Mesenchymal stem cell (in vitro differentiated cells and primary cell): Measurements from ENCODE around the gene ZFP92.

Source experiments
- DNase-seq: peaks from one replicate; pipeline ENCODE4 v3.0.0-alpha.2; 2013
- H2AFZ ChIP-seq: one replicate; pipeline ENCODE4 v1.6.1; 2013; ENCODE audit warnings: low read depth, mild to moderate bottlenecking, control low read depth, inconsistent platforms, low read length, moderate library complexity
- H2AK5ac ChIP-seq: 2 replicates; pipeline ENCODE4 v1.6.1; 2013; ENCODE audit warnings: low read length, moderate library complexity, mild to moderate bottlenecking, inconsistent platforms; ENCODE audit not compliant: severe bottlenecking
- H2BK120ac ChIP-seq: one replicate; pipeline ENCODE4 v1.6.1; 2013; ENCODE audit warnings: low read depth, mild to moderate bottlenecking, inconsistent platforms, low read length, moderate library complexity
- H2BK12ac ChIP-seq, 2 experiments: one replicate each; pipeline ENCODE4 v1.6.1; 2013; ENCODE audit warnings: inconsistent platforms in 2 of 2, low read length in 2 of 2, mild to moderate bottlenecking in 2 of 2, moderate library complexity in 2 of 2, control low read depth in 1 of 2
- H2BK15ac ChIP-seq: one replicate; pipeline ENCODE4 v1.6.1; 2013; ENCODE audit warnings: mild to moderate bottlenecking, low read depth, inconsistent platforms; ENCODE audit not compliant: poor library complexity, severe bottlenecking
- H2BK5ac ChIP-seq: 2 replicates; pipeline ENCODE4 v1.6.1; 2013; ENCODE audit warnings: low read depth, mild to moderate bottlenecking, low read length, control low read depth, inconsistent platforms; ENCODE audit not compliant: poor library complexity, severe bottlenecking
- H3K14ac ChIP-seq, 2 experiments: one replicate each; pipeline ENCODE4 v1.6.1; 2013; ENCODE audit warnings: inconsistent platforms in 2 of 2, low read length in 2 of 2, control low read depth in 1 of 2, mild to moderate bottlenecking in 1 of 2, moderate library complexity in 1 of 2
- H3K18ac ChIP-seq, 2 experiments: one replicate each; pipeline ENCODE4 v1.6.1; 2013; ENCODE audit warnings: inconsistent platforms in 2 of 2, low read length in 2 of 2, control low read depth in 1 of 2, low read depth in 1 of 2, mild to moderate bottlenecking in 1 of 2
- H3K23ac ChIP-seq, 2 experiments: one replicate each; pipeline ENCODE4 v1.6.1; 2013; ENCODE audit warnings: inconsistent platforms in 2 of 2, low read length in 2 of 2, mild to moderate bottlenecking in 2 of 2, moderate library complexity in 2 of 2, control low read depth in 1 of 2
- H3K27ac ChIP-seq: 2 replicates; pipeline ENCODE4 v1.5.1; 2013; ENCODE audit warnings: mild to moderate bottlenecking, moderate library complexity, low read length, control low read depth, inconsistent platforms; ENCODE audit not compliant: poor library complexity, severe bottlenecking
- H3K27me3 ChIP-seq, 2 experiments: 2 replicates each; pipeline versions ENCODE4 v1.6.1 to v1.7.0; 2013; ENCODE audit warnings: low read length in 2 of 2, mild to moderate bottlenecking in 2 of 2, moderate library complexity in 2 of 2, control low read depth in 1 of 2, inconsistent platforms in 1 of 2; ENCODE audit not compliant: control insufficient read depth in 1 of 2, insufficient read depth in 1 of 2
- H3K36me3 ChIP-seq, 2 experiments: 2 replicates each; pipeline versions ENCODE4 v1.6.1 to v1.7.0; 2013; ENCODE audit warnings: low read length in 2 of 2, control low read depth in 1 of 2, inconsistent platforms in 1 of 2, low read depth in 1 of 2, mild to moderate bottlenecking in 1 of 2; ENCODE audit not compliant: insufficient read depth in 2 of 2, control insufficient read depth in 1 of 2
- H3K4ac ChIP-seq, 2 experiments: one replicate each; pipeline ENCODE4 v1.6.1; 2013; ENCODE audit warnings: inconsistent platforms in 2 of 2, low read length in 2 of 2, mild to moderate bottlenecking in 2 of 2, moderate library complexity in 2 of 2, control low read depth in 1 of 2, low read depth in 1 of 2
- H3K4me1 ChIP-seq: 2 replicates; pipeline ENCODE4 v1.6.1; 2013; ENCODE audit warnings: low read depth, low read length, control low read depth; ENCODE audit not compliant: control insufficient read depth, insufficient read depth
- H3K4me2 ChIP-seq: 2 replicates; pipeline ENCODE4 v1.6.1; 2013; ENCODE audit warnings: low read length, mild to moderate bottlenecking, inconsistent platforms; ENCODE audit not compliant: poor library complexity, severe bottlenecking
- H3K4me3 ChIP-seq, 2 experiments: 2 replicates each; pipeline versions ENCODE4 v1.5.1 to v1.7.0; 2013; ENCODE audit warnings: low read length in 2 of 2, mild to moderate bottlenecking in 2 of 2, control low read depth in 1 of 2, low read depth in 1 of 2; ENCODE audit not compliant: insufficient read depth in 1 of 2
- H3K79me1 ChIP-seq: replicated peaks from 2 replicates; pipeline ENCODE4 v1.6.1; 2013; ENCODE audit warnings: mild to moderate bottlenecking, control low read depth, low read length, inconsistent platforms; ENCODE audit not compliant: poor library complexity, severe bottlenecking
- H3K9ac ChIP-seq: 2 replicates; pipeline ENCODE4 v1.7.0; 2013; ENCODE audit warnings: mild to moderate bottlenecking, low read length, moderate library complexity
- H3K9me3 ChIP-seq: 2 replicates; pipeline ENCODE4 v1.7.0; 2013; ENCODE audit warnings: mild to moderate bottlenecking, low read length; ENCODE audit not compliant: control insufficient read depth
- H4K8ac ChIP-seq: one replicate; pipeline ENCODE4 v1.6.1; 2013; ENCODE audit warnings: inconsistent platforms, mild to moderate bottlenecking, low read length, moderate library complexity
- H4K91ac ChIP-seq: one replicate; pipeline ENCODE4 v1.6.1; 2013; ENCODE audit warnings: mild to moderate bottlenecking, low read length, inconsistent platforms
- WGBS: methylation state at CpG from one replicate; pipeline ENCODE4 v1.1.7; 2013; ENCODE audit warnings: mixed read lengths; 5-methylcytosine and 5-hydroxymethylcytosine counted together

The ZFP92 gene

DNA sequence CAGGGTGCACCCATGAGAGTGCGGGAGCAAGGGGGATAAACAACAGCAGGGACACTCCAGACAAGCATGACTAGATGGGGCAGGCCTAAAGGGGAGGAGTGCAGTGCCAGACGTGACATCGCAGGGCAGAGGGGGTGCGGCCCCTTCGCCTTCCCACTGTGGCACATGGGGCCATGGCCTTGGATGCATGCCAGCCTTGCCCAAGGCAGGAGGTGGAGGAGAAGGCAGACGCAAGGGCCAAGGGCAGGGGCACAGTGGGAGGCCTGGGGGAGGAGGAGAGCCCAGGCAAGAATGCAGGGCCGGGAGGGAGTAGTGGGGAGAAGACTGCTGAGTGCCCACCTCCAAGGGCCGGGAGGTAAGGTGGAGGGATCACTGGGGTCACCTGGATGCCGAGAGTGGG is 31.8 kb upstream of the ZFP92 start:
- Histone ChIP-seq H3K23ac (no peak overlapping the region), H4K91ac (no peak overlapping the region), H2BK120ac (no peak overlapping the region), H3K36me3 (no peaks in the 10 kb centered on the region), H3K4me3 (no peak overlapping the region), H2BK15ac (no peak overlapping the region), H2BK5ac (no peak overlapping the region), H3K14ac (no peak overlapping the region), H2BK12ac (no peak overlapping the region), H3K27me3 (peaks cover 0 to 3% of the 10 kb centered on the region in 2 experiments), H3K9ac (no peak overlapping the region), H4K8ac (no peak overlapping the region), H3K27ac (no peak overlapping the region), H3K4me2 (no peak overlapping the region), H3K9me3 (no peaks in the 10 kb centered on the region), H3K79me1 (no peaks in the 10 kb centered on the region), H3K18ac (no peak overlapping the region), H3K4me1 (peaks cover 4% of the 10 kb centered on the region), H2AFZ (no peak overlapping the region), H3K4ac (no peak overlapping the region), H2AK5ac (no peak overlapping the region)
- no peak for DNase-seq
- 84% methylated on average over 9 of the region's 9 CpGs for whole genome bisulfite sequencing

DNA sequence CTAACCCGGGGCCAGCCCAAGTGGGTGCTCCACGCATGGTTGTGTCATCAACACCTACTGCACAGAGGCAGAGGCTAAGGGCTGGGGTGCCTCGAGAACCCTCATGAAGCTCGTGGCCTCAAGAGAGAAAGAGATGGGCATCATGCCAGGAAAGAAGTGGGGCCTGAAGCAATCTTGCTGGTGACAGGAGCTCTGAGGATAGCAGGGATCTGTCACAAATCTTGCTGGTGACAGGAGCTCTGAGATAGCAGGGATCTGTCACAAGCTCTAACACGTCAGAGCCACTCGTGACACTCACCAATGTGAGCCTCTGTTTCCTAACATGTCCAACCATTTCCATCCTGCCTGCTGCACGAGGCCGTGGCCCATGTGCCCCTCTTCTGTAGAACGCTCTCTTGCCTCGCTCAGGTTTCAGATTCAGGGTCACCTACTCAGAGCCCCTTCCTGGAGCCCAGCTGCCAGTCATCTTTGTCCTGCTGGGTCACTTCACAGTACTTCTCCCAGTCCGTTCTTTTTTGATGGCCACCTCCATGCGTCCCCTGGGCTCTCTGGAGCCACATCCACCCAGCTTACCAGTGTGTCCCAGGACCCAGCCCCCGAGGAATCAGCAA is 31.2 kb upstream of the ZFP92 start:
- WGBS: 77% methylated on average over 12 of the region's 13 CpGs
- peak; percentile 35 for DNase-seq
- H3K4me3 ChIP-seq: no peak overlapping the region
- H3K36me3 ChIP-seq: no peaks in the 10 kb centered on the region
- no peak overlapping the region for H4K91ac ChIP-seq
- peaks cover 0 to 3% of the 10 kb centered on the region in 2 experiments for H3K27me3 ChIP-seq
- H2AFZ ChIP-seq: no peak overlapping the region
- H3K14ac ChIP-seq: no peak overlapping the region
- H3K9me3 ChIP-seq: no peaks in the 10 kb centered on the region
- no peak overlapping the region for H2BK120ac ChIP-seq
- peaks cover 4% of the 10 kb centered on the region for H3K4me1 ChIP-seq
- H4K8ac ChIP-seq: no peak overlapping the region
- no peak overlapping the region for H3K18ac ChIP-seq
- H3K4ac ChIP-seq: no peak overlapping the region
- H2BK15ac ChIP-seq: no peak overlapping the region
- H3K23ac ChIP-seq: no peak overlapping the region
- H2BK5ac ChIP-seq: no peak overlapping the region
- no peak overlapping the region for H2AK5ac ChIP-seq
- no peak overlapping the region for H3K9ac ChIP-seq
- H2BK12ac ChIP-seq: no peak overlapping the region
- H3K79me1 ChIP-seq: no peaks in the 10 kb centered on the region
- no peak overlapping the region for H3K4me2 ChIP-seq
- H3K27ac ChIP-seq: no peak overlapping the region

DNA sequence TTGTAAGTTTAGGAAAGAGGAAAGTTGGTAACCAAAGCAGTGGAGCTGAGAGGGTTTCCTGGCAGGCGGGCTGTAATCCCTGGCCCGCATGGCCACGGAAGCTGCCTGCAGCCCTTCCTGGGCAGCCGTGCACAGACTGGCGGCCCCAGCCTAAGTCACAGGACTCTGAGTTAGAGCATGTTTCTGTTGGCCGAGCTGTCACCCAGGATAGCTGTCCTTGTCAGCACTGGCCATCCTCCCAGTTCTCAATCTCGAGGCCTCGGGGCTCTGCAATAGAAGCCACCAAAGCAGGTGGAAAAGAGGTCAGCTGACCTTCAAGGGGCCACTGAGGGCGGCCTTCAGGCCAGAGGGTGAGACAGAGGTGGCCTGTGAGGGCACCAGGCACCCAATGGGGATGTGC is 30.6 kb upstream of the ZFP92 start:
- Histone ChIP-seq H2BK5ac (no peak overlapping the region), H3K79me1 (no peaks in the 10 kb centered on the region), H3K27me3 (peaks cover 0 to under 1% of the 10 kb centered on the region in 2 experiments), H3K27ac (no peak overlapping the region), H4K91ac (no peak overlapping the region), H2BK15ac (no peak overlapping the region), H2BK12ac (no peak overlapping the region), H4K8ac (no peak overlapping the region), H3K36me3 (no peaks in the 10 kb centered on the region), H3K14ac (no peak overlapping the region), H2BK120ac (no peak overlapping the region), H3K4me3 (no peak overlapping the region), H3K9me3 (no peaks in the 10 kb centered on the region), H3K23ac (no peak overlapping the region), H2AK5ac (no peak overlapping the region), H2AFZ (no peak overlapping the region), H3K4ac (no peak overlapping the region), H3K4me2 (no peak overlapping the region), H3K9ac (peak overlapping the region; percentile 90), H3K18ac (no peak overlapping the region), H3K4me1 (peaks cover 4% of the 10 kb centered on the region)
- 89% methylated on average over 9 of the region's 9 CpGs for WGBS
- no peak for DNase-seq

DNA sequence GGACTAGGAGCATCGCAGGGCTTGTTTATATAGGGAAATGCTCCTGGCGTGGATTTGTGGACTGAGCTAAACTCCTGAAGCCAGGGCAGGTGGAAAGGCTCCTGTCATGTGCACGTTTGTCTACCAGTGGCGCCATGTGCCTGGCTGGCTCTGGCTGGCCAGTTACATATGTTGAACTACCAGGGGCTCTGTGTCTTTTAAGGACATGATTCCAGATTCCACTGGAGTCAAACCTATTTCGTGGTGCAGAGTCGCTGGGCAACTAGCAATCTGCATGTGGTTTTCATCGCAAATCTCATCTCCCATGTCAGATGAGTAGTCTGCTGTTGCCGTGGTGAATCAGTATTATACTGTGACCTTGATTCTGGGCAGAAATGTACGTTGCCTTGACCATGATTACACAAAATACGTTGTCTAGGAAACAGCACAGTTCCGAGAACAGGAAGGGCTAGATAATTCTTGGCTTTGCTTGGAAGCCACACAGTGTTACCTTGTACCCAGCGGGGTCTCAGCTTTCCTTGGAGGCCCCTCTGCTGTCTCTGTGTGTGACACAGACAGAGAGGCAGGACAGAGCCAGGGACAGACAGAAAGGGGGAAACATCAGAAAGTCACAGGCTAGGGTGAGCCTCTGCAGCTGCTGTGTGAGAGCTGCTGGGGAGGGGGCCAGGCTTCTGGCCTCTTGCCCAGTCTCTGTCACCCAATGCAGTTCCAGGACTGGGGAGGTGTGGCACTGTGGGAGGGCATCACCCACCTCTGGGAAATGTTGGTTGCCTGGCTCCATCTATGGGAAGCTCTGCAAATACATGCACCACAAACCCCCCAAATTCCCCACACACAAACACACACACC is 29.4 kb upstream of the ZFP92 start:
- H3K79me1 ChIP-seq: no peaks in the 10 kb centered on the region
- peaks cover 0 to 11% of the 10 kb centered on the region in 2 experiments for H3K27me3 ChIP-seq
- H4K91ac ChIP-seq: no peak overlapping the region
- DNase-seq: peak; percentile 90
- H3K36me3 ChIP-seq: no peaks in the 10 kb centered on the region
- H3K4me1 ChIP-seq: peaks cover 4% of the 10 kb centered on the region
- 55% methylated on average over 12 of the region's 12 CpGs for WGBS
- H3K18ac ChIP-seq: no peak overlapping the region
- no peak overlapping the region for H3K23ac ChIP-seq
- no peak overlapping the region for H4K8ac ChIP-seq
- H2AFZ ChIP-seq: no peak overlapping the region
- peak overlapping the region in 1 of 2 experiments; percentile 55 for H3K4me3 ChIP-seq
- H3K27ac ChIP-seq: no peak overlapping the region
- H3K14ac ChIP-seq: no peak overlapping the region
- H3K4ac ChIP-seq: no peak overlapping the region
- H3K9ac ChIP-seq: peak overlapping the region; percentile 90
- H3K4me2 ChIP-seq: no peak overlapping the region
- H2BK5ac ChIP-seq: no peak overlapping the region
- no peak overlapping the region for H2BK15ac ChIP-seq
- H2BK12ac ChIP-seq: no peak overlapping the region
- no peak overlapping the region for H2AK5ac ChIP-seq
- no peak overlapping the region for H2BK120ac ChIP-seq
- H3K9me3 ChIP-seq: no peaks in the 10 kb centered on the region
